Trophoblast cell (in vitro differentiated cells and primary cell): ENCODE data around the gene HYCC1.

ENCODE experiments used
- DNase-seq, 2 donors: peaks; one replicate each; pipeline ENCODE4 v3.0.0-alpha.2; 2016
- H2AFZ ChIP-seq: 2 replicates; pipeline ENCODE4 v1.6.1; 2013; ENCODE audit warnings: low read length, moderate library complexity, mild to moderate bottlenecking; ENCODE audit not compliant: insufficient read depth, poor library complexity
- H2AK5ac ChIP-seq: 2 replicates; pipeline ENCODE4 v1.6.1; 2013; ENCODE audit warnings: mild to moderate bottlenecking, low read length
- H2BK120ac ChIP-seq: 2 replicates; pipeline ENCODE4 v1.6.1; 2013; ENCODE audit warnings: low read length, mild to moderate bottlenecking, moderate library complexity; ENCODE audit not compliant: insufficient read depth, poor library complexity
- H2BK12ac ChIP-seq: 2 replicates; pipeline ENCODE4 v1.6.1; 2013; ENCODE audit warnings: mild to moderate bottlenecking, low read length, moderate library complexity
- H2BK5ac ChIP-seq: 2 replicates; pipeline ENCODE4 v1.6.1; 2013; ENCODE audit warnings: low read length, low read depth, moderate library complexity, mild to moderate bottlenecking; ENCODE audit not compliant: poor library complexity
- H3K14ac ChIP-seq: 2 replicates; pipeline ENCODE4 v1.6.1; 2013; ENCODE audit warnings: mild to moderate bottlenecking, low read length
- H3K18ac ChIP-seq: 2 replicates; pipeline ENCODE4 v1.6.1; 2013; ENCODE audit warnings: mild to moderate bottlenecking, low read length
- H3K23ac ChIP-seq: 2 replicates; pipeline ENCODE4 v1.6.1; 2013; ENCODE audit warnings: low read length
- H3K27ac ChIP-seq: 2 replicates; pipeline ENCODE4 v1.5.1; 2013; ENCODE audit warnings: low read depth, mild to moderate bottlenecking, inconsistent platforms, low read length, moderate library complexity
- H3K27me3 ChIP-seq: 2 replicates; pipeline ENCODE4 v1.6.1; 2013; ENCODE audit warnings: inconsistent platforms, mild to moderate bottlenecking, low read length, moderate library complexity; ENCODE audit not compliant: insufficient read depth
- H3K36me3 ChIP-seq, 2 experiments: 1 replicate in 1 of 2; 2 replicates in 1 of 2; pipeline ENCODE4 v1.6.1; 2013; ENCODE audit warnings: low read length in 2 of 2, mild to moderate bottlenecking in 2 of 2, moderate library complexity in 1 of 2; ENCODE audit not compliant: insufficient read depth in 2 of 2, control insufficient read depth in 1 of 2
- H3K4ac ChIP-seq: 2 replicates; pipeline ENCODE4 v1.6.1; 2013; ENCODE audit warnings: low read depth, mild to moderate bottlenecking, low read length, moderate library complexity
- H3K4me1 ChIP-seq, 2 experiments: 1 replicate in 1 of 2; 2 replicates in 1 of 2; pipeline ENCODE4 v1.6.1; 2013; ENCODE audit warnings: low read length in 2 of 2, mild to moderate bottlenecking in 2 of 2, moderate library complexity in 1 of 2; ENCODE audit not compliant: insufficient read depth in 2 of 2, control insufficient read depth in 1 of 2
- H3K4me2 ChIP-seq: 2 replicates; pipeline ENCODE4 v1.6.1; 2013; ENCODE audit warnings: inconsistent platforms, mild to moderate bottlenecking, low read length, moderate library complexity
- H3K4me3 ChIP-seq: 2 replicates; pipeline ENCODE4 v1.5.1; 2013; ENCODE audit warnings: mild to moderate bottlenecking, low read depth, low read length, inconsistent platforms
- H3K79me1 ChIP-seq: one replicate; pipeline ENCODE4 v1.6.1; 2013; ENCODE audit warnings: low read length
- H3K79me2 ChIP-seq: 2 replicates; pipeline ENCODE4 v1.6.1; 2013; ENCODE audit warnings: low read length, mild to moderate bottlenecking; ENCODE audit not compliant: control insufficient read depth, insufficient read depth, poor library complexity
- H3K9ac ChIP-seq: 2 replicates; pipeline ENCODE4 v1.6.1; 2013; ENCODE audit warnings: mild to moderate bottlenecking, low read length
- H3K9me3 ChIP-seq: 2 replicates; pipeline ENCODE4 v1.6.1; 2013; ENCODE audit warnings: low read depth, mild to moderate bottlenecking, control low read depth, inconsistent platforms, low read length; ENCODE audit not compliant: insufficient read depth
- H4K12ac ChIP-seq: 2 replicates; pipeline ENCODE4 v1.6.1; 2013; ENCODE audit warnings: low read depth, mild to moderate bottlenecking, low read length, moderate library complexity
- H4K8ac ChIP-seq: 2 replicates; pipeline ENCODE4 v1.6.1; 2013; ENCODE audit warnings: low read depth, mild to moderate bottlenecking, low read length, moderate library complexity
- H4K91ac ChIP-seq: one replicate; pipeline ENCODE4 v1.6.1; 2013; ENCODE audit warnings: low read depth, mild to moderate bottlenecking, low read length, moderate library complexity
- WGBS: extraction: QIAGEN DNeasy Blood & Tissue Kit; methylation state at CpG from one replicate; pipeline ENCODE4 v1.1.7; 2013; ENCODE audit warnings: missing lambda C conversion rate; ENCODE audit not compliant: insufficient read length, insufficient coverage; ENCODE audit errors: extremely low coverage; 5-methylcytosine and 5-hydroxymethylcytosine counted together

Gene HYCC1

DNA sequence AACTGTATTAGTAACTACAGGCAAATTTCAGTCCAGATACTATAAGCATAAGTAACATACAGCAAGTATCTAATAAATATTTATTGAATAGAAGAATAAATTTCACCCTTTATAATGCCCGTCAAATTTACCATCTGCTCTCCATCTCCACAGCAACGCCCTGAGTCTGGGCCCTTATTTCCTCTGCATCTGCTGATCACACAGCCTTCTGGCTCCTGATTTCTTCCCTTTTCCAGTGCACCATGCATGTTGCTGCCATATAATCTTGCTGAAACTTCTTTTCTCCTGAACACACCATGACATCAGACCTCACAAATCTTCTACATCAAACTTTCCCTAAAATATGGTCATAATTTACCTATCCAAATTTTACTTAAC, 15.4 kb downstream of the HYCC1 start:
- H3K9ac ChIP-seq = no peak overlapping the region
- no peaks in the 10 kb centered on the region for H3K36me3 ChIP-seq
- H4K12ac ChIP-seq = no peak overlapping the region
- no peak for DNase-seq
- H3K18ac ChIP-seq = no peak overlapping the region
- no peak overlapping the region for H3K23ac ChIP-seq
- H3K79me2 ChIP-seq = no peaks in the 10 kb centered on the region
- H3K27me3 ChIP-seq = no peaks in the 10 kb centered on the region
- no peak overlapping the region for H2BK120ac ChIP-seq
- no peak overlapping the region for H2BK12ac ChIP-seq
- no peak overlapping the region for H3K4ac ChIP-seq
- no peaks in the 10 kb centered on the region for H3K4me1 ChIP-seq
- H2AFZ ChIP-seq = no peak overlapping the region
- no peak overlapping the region for H4K8ac ChIP-seq
- no CpG with 5 or more reads among the region's 2 CpGs for WGBS
- H3K27ac ChIP-seq = no peak overlapping the region
- H4K91ac ChIP-seq = no peak overlapping the region
- no peak overlapping the region for H3K4me3 ChIP-seq
- H3K79me1 ChIP-seq = no peaks in the 10 kb centered on the region
- H2BK5ac ChIP-seq = no peak overlapping the region
- no peak overlapping the region for H3K4me2 ChIP-seq
- H3K9me3 ChIP-seq = no peaks in the 10 kb centered on the region
- no peak overlapping the region for H3K14ac ChIP-seq
- H2AK5ac ChIP-seq = no peak overlapping the region

- H4K12ac ChIP-seq = no peak overlapping the region
- H2BK12ac ChIP-seq = no peak overlapping the region
- H2AFZ ChIP-seq = no peak overlapping the region
- no peak overlapping the region for H3K14ac ChIP-seq
- H3K23ac ChIP-seq = no peak overlapping the region
- H3K4me2 ChIP-seq = no peak overlapping the region
- H3K4ac ChIP-seq = no peak overlapping the region
- H3K9me3 ChIP-seq = no peaks in the 10 kb centered on the region
- no peak for DNase-seq
- no peak overlapping the region for H3K4me3 ChIP-seq
- H2BK5ac ChIP-seq = no peak overlapping the region
- no peaks in the 10 kb centered on the region for H3K79me2 ChIP-seq
- no peaks in the 10 kb centered on the region for H3K79me1 ChIP-seq
- no peak overlapping the region for H4K91ac ChIP-seq
- no peak overlapping the region for H3K27ac ChIP-seq
- H3K27me3 ChIP-seq = no peaks in the 10 kb centered on the region
- H3K4me1 ChIP-seq = no peaks in the 10 kb centered on the region
- no peak overlapping the region for H2AK5ac ChIP-seq
- no peak overlapping the region for H3K9ac ChIP-seq
- H4K8ac ChIP-seq = no peak overlapping the region
- WGBS = no CpG with 5 or more reads among the region's 2 CpGs
- H3K36me3 ChIP-seq = no peaks in the 10 kb centered on the region
- no peak overlapping the region for H3K18ac ChIP-seq
- H2BK120ac ChIP-seq = no peak overlapping the region
Measured at GRCh38 chr7:22997871-22998518, 15.9 kb downstream of the HYCC1 start.

GRCh38 chr7:22996470-22996869, 17.5 kb downstream of the HYCC1 start:
- no peak overlapping the region for H3K27ac ChIP-seq
- H3K14ac ChIP-seq = no peak overlapping the region
- no peak overlapping the region for H3K4me3 ChIP-seq
- WGBS = no CpG with 5 or more reads among the region's 1 CpG
- H2BK120ac ChIP-seq = no peak overlapping the region
- no peak overlapping the region for H3K18ac ChIP-seq
- no peak overlapping the region for H2AK5ac ChIP-seq
- no peaks in the 10 kb centered on the region for H3K79me1 ChIP-seq
- no peak overlapping the region for H3K4ac ChIP-seq
- H3K9me3 ChIP-seq = no peaks in the 10 kb centered on the region
- H2BK12ac ChIP-seq = no peak overlapping the region
- no peaks in the 10 kb centered on the region for H3K36me3 ChIP-seq
- no peak for DNase-seq
- no peak overlapping the region for H3K9ac ChIP-seq
- no peak overlapping the region for H3K23ac ChIP-seq
- H4K8ac ChIP-seq = no peak overlapping the region
- no peak overlapping the region for H4K91ac ChIP-seq
- no peak overlapping the region for H2BK5ac ChIP-seq
- H3K4me1 ChIP-seq = no peaks in the 10 kb centered on the region
- no peaks in the 10 kb centered on the region for H3K79me2 ChIP-seq
- H3K4me2 ChIP-seq = no peak overlapping the region
- no peaks in the 10 kb centered on the region for H3K27me3 ChIP-seq
- H2AFZ ChIP-seq = no peak overlapping the region
- no peak overlapping the region for H4K12ac ChIP-seq

- H3K23ac ChIP-seq = no peak overlapping the region
- H4K91ac ChIP-seq = no peak overlapping the region
- no peaks in the 10 kb centered on the region for H3K4me1 ChIP-seq
- H2BK120ac ChIP-seq = no peak overlapping the region
- WGBS = no CpG with 5 or more reads among the region's 2 CpGs
- H3K79me1 ChIP-seq = no peaks in the 10 kb centered on the region
- H3K4ac ChIP-seq = no peak overlapping the region
- H3K27ac ChIP-seq = no peak overlapping the region
- H3K4me2 ChIP-seq = no peak overlapping the region
- H3K79me2 ChIP-seq = no peaks in the 10 kb centered on the region
- no peak overlapping the region for H3K4me3 ChIP-seq
- DNase-seq = no peak
- no peak overlapping the region for H2BK12ac ChIP-seq
- no peak overlapping the region for H3K14ac ChIP-seq
- H2AFZ ChIP-seq = no peak overlapping the region
- H2AK5ac ChIP-seq = no peak overlapping the region
- no peak overlapping the region for H2BK5ac ChIP-seq
- no peak overlapping the region for H4K12ac ChIP-seq
- no peak overlapping the region for H4K8ac ChIP-seq
- H3K9ac ChIP-seq = no peak overlapping the region
- no peaks in the 10 kb centered on the region for H3K9me3 ChIP-seq
- H3K27me3 ChIP-seq = no peaks in the 10 kb centered on the region
- H3K36me3 ChIP-seq = no peaks in the 10 kb centered on the region
- no peak overlapping the region for H3K18ac ChIP-seq
Measured at GRCh38 chr7:22995011-22995410, 18.9 kb downstream of the HYCC1 start.
